Activated T-helper 17 cell treated with anti-CD3 and anti-CD28 coated beads, Interleukin-2, amount 50 U/mL, for 72 hours (primary cell): Measurements from ENCODE around the gene STK16. TPM values are rescaled to one million over a fixed set of nuclear protein-coding genes. Genes with fewer than 3 reads are reported as not detected.
"Not testable (repeated sequence)": the region's sequence is repeated elsewhere in the genome, so short reads cannot be mapped to it uniquely, and the experiment has no call there.

Experiments used
- ATAC-seq: fragments of 150-1000 bp; cut with Tn5 transposase; replicated peaks from 2 replicates; pipeline ENCODE4 v1.10.0; 2021; ENCODE audit warnings: mild to moderate bottlenecking, moderate library complexity
- H3K27ac Mint-ChIP-seq: one replicate; pipeline ENCODE4 v1.8.0; 2022; ENCODE audit warnings: mixed read lengths
- H3K27me3 Mint-ChIP-seq: one replicate; pipeline ENCODE4 v1.8.0; 2022; ENCODE audit warnings: mixed read lengths
- H3K36me3 Mint-ChIP-seq: one replicate; pipeline ENCODE4 v1.8.0; 2022; ENCODE audit warnings: low read depth, mild to moderate bottlenecking, mixed read lengths
- H3K4me1 Mint-ChIP-seq: one replicate; pipeline ENCODE4 v1.8.0; 2022; ENCODE audit warnings: mixed read lengths
- H3K4me3 Mint-ChIP-seq: one replicate; pipeline ENCODE4 v1.8.0; 2022; ENCODE audit warnings: mild to moderate bottlenecking, mixed read lengths
- H3K9me3 Mint-ChIP-seq: one replicate; pipeline ENCODE4 v1.8.0; 2022; ENCODE audit warnings: mixed read lengths
- total RNA-seq, 2 donors: library from RNA; stranded (reverse); gene quantifications; one replicate each; pipeline ENCODE4 v1.2.3, GENCODE V29; 2022

Gene STK16
- total RNA-seq, 2 donors from 2014 or later, result 22.0 to 30.3 TPM

GRCh38 chr2:219247678-219248642, 2.7 kb downstream of the STK16 start:
- Mint-ChIP-seq H3K27ac (peak overlapping the region; percentile 95), H3K36me3 (peaks cover 67% of the 10 kb centered on the region), H3K27me3 (no peaks in the 10 kb centered on the region), H3K4me3 (peak overlapping the region; percentile 81), H3K4me1 (peaks cover 45% of the 10 kb centered on the region), H3K9me3 (no peaks in the 10 kb centered on the region)
- ATAC-seq, result peak; percentile 72

GRCh38 chr2:219248845-219249202, 3.5 kb downstream of the STK16 start:
- peak overlapping the region; percentile 95 for H3K27ac Mint-ChIP-seq
- H3K4me3 Mint-ChIP-seq, result peak overlapping the region; percentile 81
- no peaks in the 10 kb centered on the region for H3K9me3 Mint-ChIP-seq
- peaks cover 75% of the 10 kb centered on the region for H3K36me3 Mint-ChIP-seq
- peaks cover 45% of the 10 kb centered on the region for H3K4me1 Mint-ChIP-seq
- no peak for ATAC-seq
- no peaks in the 10 kb centered on the region for H3K27me3 Mint-ChIP-seq

- Mint-ChIP-seq H3K27me3 (no peaks in the 10 kb centered on the region), H3K27ac (peak overlapping the region; percentile 95), H3K4me1 (peaks cover 45% of the 10 kb centered on the region), H3K9me3 (no peaks in the 10 kb centered on the region), H3K4me3 (peak overlapping the region; percentile 81), H3K36me3 (peaks cover 75% of the 10 kb centered on the region)
- peak; percentile 2 for ATAC-seq
Measured at GRCh38 chr2:219249203-219249980, 4.1 kb downstream of the STK16 start.

- H3K27me3 Mint-ChIP-seq, result no peaks in the 10 kb centered on the region
- peaks cover 75% of the 10 kb centered on the region for H3K36me3 Mint-ChIP-seq
- no peaks in the 10 kb centered on the region for H3K9me3 Mint-ChIP-seq
- peaks cover 45% of the 10 kb centered on the region for H3K4me1 Mint-ChIP-seq
- H3K27ac Mint-ChIP-seq, result peak overlapping the region; percentile 95
- peak overlapping the region; percentile 81 for H3K4me3 Mint-ChIP-seq
- ATAC-seq, result no peak
Measured at GRCh38 chr2:219250049-219250781, 4.9 kb downstream of the STK16 start.

GRCh38 chr2:219251656-219252055, 6.4 kb downstream of the STK16 start:
- Mint-ChIP-seq H3K36me3 (peaks cover 66% of the 10 kb centered on the region), H3K9me3 (no peaks in the 10 kb centered on the region), H3K4me1 (peaks cover 53% of the 10 kb centered on the region), H3K4me3 (peak overlapping the region; percentile 81), H3K27ac (peak overlapping the region; percentile 95), H3K27me3 (no peaks in the 10 kb centered on the region)
- ATAC-seq, result no peak

- no peaks in the 10 kb centered on the region for H3K9me3 Mint-ChIP-seq
- H3K4me1 Mint-ChIP-seq, result peaks cover 53% of the 10 kb centered on the region
- no peaks in the 10 kb centered on the region for H3K27me3 Mint-ChIP-seq
- peak overlapping the region; percentile 95 for H3K27ac Mint-ChIP-seq
- H3K4me3 Mint-ChIP-seq, result peak overlapping the region; percentile 81
- H3K36me3 Mint-ChIP-seq, result peaks cover 66% of the 10 kb centered on the region
- no peak for ATAC-seq
Measured at GRCh38 chr2:219252084-219252483, 6.8 kb downstream of the STK16 start.

GRCh38 chr2:219252570-219252899, 7.3 kb downstream of the STK16 start:
- ATAC-seq, result no peak
- peaks cover 62% of the 10 kb centered on the region for H3K36me3 Mint-ChIP-seq

GRCh38 chr2:219252900-219253752, 7.8 kb downstream of the STK16 start, which contains the start of gene TUBA4B:
TSS of gene TUBA4B (plus strand) at chr2:219253243. CDS start at chr2:219253408, 165 bp downstream.
- no peaks in the 10 kb centered on the region for H3K27me3 Mint-ChIP-seq
- H3K9me3 Mint-ChIP-seq, result no peaks in the 10 kb centered on the region
- peak within 1 kb of the TSS; percentile 95 for H3K27ac Mint-ChIP-seq
- H3K4me1 Mint-ChIP-seq, result peaks cover 43% of the 10 kb centered on the region
- peak; percentile 4 for ATAC-seq
- peak within 1 kb of the TSS; percentile 81 for H3K4me3 Mint-ChIP-seq
- peaks cover 56% of the 10 kb centered on the region for H3K36me3 Mint-ChIP-seq

More at GRCh38 chr2:219252570-219252899, 7.3 kb downstream of the STK16 start:
- H3K27ac Mint-ChIP-seq, result peak overlapping the region; percentile 95
- no peaks in the 10 kb centered on the region for H3K27me3 Mint-ChIP-seq
- H3K4me3 Mint-ChIP-seq, result peak overlapping the region; percentile 81
- no peaks in the 10 kb centered on the region for H3K9me3 Mint-ChIP-seq
- peaks cover 49% of the 10 kb centered on the region for H3K4me1 Mint-ChIP-seq

GRCh38 chr2:219253753-219254589, 8.7 kb downstream of the STK16 start, which contains the start of gene TUBA4A:
TSS of gene TUBA4A (minus strand) at chr2:219253918. CDS start at chr2:219253858, 60 bp downstream.
- Mint-ChIP-seq H3K27ac (peak within 1 kb of the TSS; percentile 95), H3K36me3 (peaks cover 48% of the 10 kb centered on the region), H3K4me1 (peaks cover 35% of the 10 kb centered on the region), H3K9me3 (no peaks in the 10 kb centered on the region), H3K4me3 (peak within 1 kb of the TSS; percentile 81), H3K27me3 (no peaks in the 10 kb centered on the region)
- ATAC-seq, result peak; percentile 69

- peak; percentile 67 for ATAC-seq
- Mint-ChIP-seq H3K4me1 (peaks cover 27% of the 10 kb centered on the region), H3K36me3 (peaks cover 41% of the 10 kb centered on the region), H3K9me3 (no peaks in the 10 kb centered on the region), H3K27me3 (no peaks in the 10 kb centered on the region), H3K27ac (peak overlapping the region; percentile 89), H3K4me3 (peak overlapping the region; percentile 81)
Measured at GRCh38 chr2:219254590-219255201, 9.4 kb downstream of the STK16 start.

- H3K4me3 Mint-ChIP-seq, H3K9me3 Mint-ChIP-seq, H3K4me1 Mint-ChIP-seq, ATAC-seq, H3K36me3 Mint-ChIP-seq, H3K27ac Mint-ChIP-seq, H3K27me3 Mint-ChIP-seq: not testable (repeated sequence)
Measured at GRCh38 chr2:219258942-219259341, 13.7 kb downstream of the STK16 start.

GRCh38 chr2:219261024-219261855, 16.0 kb downstream of the STK16 start:
- peaks cover 5% of the 10 kb centered on the region for H3K27me3 Mint-ChIP-seq
- H3K9me3 Mint-ChIP-seq, result no peaks in the 10 kb centered on the region
- peaks cover under 1% of the 10 kb centered on the region for H3K4me1 Mint-ChIP-seq
- no peak overlapping the region for H3K27ac Mint-ChIP-seq
- H3K36me3 Mint-ChIP-seq, result no peaks in the 10 kb centered on the region
- no peak overlapping the region for H3K4me3 Mint-ChIP-seq
- ATAC-seq, result no peak
